GM18870 (cell line): ENCODE data around the gene MYMK.

ENCODE experiments used
- ATAC-seq: cut with Tn5 transposase; IDR thresholded peaks from one replicate; pipeline ENCODE4 v1.9.1; 2021; ENCODE audit warnings: moderate library complexity; ENCODE audit not compliant: unreplicated experiment

Gene MYMK

GRCh38 chr9:133488686-133489252, 36.0 kb downstream of the MYMK start:
- ATAC-seq, result no peak

- no peak for ATAC-seq
Measured at GRCh38 chr9:133487331-133487725, 37.4 kb downstream of the MYMK start.

DNA sequence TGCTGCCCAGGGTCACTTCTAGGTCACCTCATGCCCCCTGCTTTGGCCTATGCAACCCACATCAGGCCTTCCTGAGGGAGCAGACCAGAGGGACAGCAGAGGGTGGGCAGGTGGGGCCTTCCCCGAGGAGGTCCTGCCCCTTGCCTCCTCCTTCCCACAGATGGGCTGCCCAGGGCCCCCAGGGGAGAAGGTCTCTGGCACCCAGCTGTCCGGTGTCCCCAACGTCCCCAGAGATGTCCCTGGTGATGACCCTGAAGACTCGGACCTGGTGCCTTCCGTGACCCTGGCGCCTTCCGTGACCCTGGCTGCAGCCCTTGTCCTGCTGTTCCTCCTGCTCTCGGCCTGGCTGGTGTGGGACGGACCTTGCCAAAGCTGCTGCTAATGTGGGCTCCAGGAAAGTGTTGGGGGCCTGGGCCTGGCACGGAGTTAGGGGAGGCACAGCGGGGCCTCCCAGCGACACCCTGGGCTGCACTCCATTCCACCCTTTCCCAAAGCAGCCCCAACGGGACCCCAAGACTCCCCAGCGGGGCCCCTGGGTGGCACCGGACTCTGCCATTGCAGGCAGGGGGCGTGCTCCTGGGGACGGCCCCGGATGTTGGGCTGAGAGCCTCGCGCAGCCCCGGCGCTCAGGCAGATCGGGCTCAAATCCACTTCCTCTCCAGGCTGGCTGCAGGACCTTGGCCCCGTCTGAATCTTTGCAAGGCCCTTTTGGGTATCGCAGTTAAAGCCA, 39.1 kb downstream of the MYMK start:
- ATAC-seq, result no peak

DNA sequence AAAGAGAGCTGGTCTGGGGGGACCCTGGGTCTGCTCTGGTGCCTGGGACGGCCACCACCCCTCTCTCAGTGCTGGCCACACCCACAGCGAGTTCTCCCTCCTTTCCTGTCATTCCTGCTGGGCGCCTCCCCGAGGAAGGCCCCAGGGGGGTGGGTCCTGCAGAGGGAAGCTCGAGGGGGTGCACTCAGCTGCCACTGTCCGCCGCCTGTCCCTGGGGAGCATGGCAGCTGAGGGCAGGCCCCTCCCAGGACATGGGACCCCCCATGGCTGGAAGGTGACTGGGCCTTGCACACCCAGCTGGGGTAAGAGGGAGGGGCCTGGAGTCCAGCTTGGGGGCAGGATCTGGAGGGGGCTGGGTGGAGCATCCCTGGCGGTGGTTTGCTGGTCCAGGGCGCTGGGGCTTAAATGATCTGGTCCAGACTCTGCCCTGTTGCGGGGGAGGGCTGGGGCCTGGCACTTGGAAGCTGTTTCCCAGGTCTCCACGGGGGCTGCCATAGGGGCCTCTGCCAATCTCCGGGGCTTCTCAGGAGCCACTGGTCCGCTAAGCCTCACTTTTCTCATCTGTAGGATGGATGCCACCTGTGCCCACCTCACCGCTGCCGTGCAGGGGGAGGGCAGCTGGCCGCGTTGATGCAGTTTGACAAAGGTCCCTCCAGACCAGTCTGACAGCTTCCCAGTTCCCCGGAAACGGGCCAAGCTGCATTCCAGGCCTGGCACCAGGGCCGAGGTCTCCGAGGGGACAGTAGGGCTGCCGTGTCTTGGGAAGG, 39.9 kb downstream of the MYMK start:
- ATAC-seq, result no peak

DNA sequence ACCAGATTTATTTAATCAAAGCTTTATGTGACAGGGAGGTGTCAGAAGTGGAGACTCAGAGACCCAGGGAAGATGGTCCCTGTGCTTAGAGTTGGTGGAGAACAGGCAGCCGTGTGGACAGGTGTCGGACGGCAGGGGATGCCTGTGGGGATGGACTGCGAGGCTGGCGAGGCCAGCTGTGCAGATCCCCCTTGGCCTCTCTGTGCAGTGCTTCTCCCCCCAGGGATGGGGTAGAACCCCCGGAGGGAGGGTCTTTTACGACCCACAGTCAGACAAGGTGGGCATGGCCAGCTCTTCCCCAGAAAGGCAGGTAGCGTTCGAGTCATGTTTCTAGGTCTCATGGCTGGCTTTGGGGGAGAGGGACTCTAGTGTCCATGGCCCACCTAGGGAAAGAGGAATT, 41.1 kb downstream of the MYMK start:
- no peak for ATAC-seq

GRCh38 chr9:133478851-133479711, 45.7 kb downstream of the MYMK start, which contains the start of gene SLC2A6:
Gene SLC2A6, minus strand, starts transcription at chr9:133479099. Its CDS starts 40 bp downstream, at chr9:133479059.
- ATAC-seq, result peak; percentile 58

DNA sequence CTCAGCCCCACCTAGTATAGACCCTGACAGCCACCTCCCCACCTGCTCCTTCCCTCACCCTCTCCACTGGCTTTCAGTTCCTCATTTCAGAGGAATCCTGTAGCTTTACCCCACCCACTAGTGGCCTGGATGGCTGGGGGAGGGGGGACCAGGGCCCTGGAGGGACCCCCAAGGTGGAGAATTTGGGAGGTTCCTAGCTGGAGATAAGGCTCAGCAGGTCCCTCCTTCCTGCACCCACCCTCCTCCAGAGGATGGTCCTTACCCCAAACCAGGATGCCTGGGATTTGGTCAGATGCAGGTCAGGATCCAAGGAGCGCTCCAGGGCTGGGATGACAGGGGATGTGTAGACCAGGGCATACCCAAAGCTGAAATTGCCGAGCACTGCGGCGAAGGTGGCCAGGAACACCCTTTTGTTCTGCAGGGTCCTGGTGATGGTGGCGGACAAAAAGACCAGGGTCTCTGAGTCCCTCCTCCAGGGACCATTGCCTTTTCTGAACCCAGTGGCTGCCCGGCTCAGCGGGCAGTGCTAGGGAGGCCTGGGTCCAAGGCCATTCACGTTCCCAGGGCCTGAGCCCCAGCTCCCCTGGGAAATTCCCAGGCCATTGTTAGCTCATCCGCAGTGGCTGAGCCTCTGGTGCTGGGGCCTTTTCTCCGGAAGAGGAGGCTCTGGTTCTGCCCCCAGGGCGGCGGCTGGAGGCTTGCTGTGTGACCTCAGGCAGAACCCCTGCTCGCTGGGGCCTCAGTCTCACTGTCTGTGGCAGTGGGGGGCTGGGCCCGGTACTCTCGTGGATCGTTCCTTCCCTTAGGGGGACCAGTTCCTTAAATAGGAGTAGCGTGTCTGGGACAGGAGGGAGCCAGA, 46.5 kb downstream of the MYMK start:
- ATAC-seq, result peak; percentile 13

DNA sequence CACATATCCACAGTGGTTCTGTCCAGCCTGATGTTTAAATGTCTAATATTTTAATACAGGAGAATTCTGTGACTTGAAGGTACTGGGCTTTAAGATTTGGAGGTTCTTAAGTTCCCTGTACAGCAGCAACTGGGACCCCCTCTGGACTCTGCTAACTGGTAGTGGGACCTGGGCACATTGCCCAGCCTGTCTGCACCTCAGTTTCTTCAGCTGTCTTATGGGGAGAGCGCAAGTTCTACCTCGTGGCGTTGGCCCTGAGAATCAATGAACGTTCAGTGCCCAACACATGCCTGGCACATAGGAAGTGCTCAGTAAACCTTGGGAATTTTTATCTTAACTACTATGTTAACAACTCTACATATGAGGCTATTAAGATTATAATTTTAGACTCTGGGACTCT, 47.3 kb downstream of the MYMK start:
- no peak for ATAC-seq

GRCh38 chr9:133476941-133477340, 47.8 kb downstream of the MYMK start:
- no peak for ATAC-seq

DNA sequence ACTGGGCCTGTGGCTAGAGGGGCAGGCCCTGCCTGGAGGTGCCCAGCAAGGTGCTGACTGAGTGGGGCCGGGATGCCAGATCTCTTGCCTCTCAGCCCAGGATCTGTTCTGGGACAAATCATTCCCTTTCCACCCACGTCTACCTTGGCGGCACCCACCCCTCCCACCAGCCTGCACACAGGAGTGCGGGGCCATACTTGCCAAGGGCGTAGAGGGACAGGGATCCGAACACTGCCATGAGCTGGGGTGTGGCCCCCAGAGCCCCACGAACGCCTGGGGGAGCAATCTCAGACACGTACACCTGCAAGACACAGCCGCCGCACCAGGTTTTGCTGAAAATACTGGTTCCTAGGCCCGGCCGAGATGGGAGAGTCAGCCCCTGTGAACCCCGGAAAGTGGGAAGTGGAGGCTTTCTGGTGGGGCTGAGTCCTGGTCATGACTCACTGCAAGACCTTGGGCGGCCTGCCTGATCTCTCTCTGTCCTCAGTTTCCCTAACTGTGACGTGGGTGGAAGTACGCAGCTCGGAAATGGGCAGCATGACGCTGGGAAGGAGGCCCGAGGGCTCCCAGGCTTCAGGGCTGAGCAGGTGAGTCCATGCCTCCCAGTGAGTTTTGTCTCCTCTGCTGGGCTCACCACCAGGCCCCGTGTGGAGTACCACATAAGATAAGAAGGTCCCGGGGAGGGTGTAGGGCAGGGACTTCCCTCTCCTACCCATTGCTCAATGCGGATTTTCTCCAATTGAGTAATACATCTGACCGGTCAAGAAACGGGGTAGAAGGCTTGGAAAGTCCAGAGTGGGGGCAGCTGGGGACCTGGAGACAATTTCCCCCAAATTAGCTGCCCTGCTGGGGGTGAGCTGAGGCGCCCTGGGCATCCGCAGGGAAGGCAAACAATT, 48.5 kb downstream of the MYMK start:
- ATAC-seq, result no peak

DNA sequence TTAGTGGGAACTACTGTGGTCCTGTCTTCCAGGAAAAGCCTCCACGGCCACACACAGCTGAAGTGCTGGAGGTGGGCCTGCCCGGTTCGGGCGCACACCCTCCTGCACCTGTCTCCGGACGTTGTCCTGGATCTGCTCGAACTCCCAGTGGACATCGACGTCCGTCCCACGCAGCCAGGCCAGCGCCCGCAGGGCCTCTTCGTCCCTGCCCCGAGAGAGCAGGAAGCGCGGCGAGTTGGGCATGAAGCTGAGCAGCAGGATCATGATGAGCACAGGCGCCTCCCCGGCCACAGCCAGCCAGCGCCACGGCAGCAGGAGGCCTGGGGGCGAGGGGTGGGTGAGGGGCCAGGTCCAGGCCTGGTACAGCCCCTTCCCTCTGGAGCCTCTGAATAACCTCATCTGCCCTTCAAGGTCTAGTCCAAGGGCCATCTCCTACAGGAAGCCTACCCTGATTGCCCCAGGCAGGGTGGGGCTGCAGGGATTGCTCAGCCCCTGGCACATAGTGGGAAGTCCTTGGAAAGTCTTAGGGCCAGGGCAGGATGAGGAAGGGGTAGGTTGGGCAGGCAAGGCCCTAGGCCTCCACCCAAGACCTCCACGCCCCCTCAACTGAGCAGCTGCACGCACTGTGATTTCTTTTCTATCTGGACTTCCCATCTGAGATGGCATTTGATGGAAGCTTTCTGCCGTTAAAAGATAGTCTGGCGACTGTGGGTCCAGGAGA, 49.3 kb downstream of the MYMK start:
- ATAC-seq, result no peak

DNA sequence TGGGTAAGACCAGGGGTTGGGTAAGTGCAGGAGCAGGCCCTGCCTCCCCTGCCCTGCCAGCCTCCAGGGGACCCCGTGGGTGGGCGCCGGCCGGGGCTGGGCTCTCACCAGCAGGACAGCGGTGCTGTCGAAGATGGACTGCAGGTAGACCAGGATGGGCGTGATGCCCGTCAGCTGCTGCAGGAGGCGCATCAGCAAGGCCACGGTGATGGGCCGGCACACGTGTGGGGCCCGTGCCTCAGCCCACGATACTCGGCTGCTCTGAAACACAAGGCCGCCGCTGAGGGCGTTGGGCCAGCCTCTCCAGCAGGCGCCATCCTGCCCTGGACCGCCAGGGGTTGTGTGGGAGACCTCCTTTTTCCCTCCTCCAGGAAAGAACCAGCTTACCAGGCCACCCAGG, 49.9 kb downstream of the MYMK start:
- no peak for ATAC-seq

DNA sequence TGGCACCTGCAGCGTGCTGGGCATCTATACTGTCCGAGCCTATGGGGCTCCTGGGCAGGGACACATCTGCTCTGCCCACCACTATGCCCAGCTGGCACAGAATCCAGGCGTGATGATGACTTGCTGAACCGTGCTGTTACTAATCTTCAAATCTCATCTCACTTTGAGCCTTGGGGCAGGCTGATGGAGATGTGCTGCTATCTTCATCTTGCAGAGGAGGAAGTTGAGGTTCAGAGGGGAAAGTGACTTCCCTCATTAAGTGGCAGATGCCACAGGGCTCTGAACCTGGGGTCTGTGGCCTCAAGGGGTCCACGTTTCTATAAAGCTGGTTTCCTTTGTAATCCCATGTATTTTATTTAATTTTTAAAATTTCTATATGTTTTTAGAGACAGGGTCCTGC, 50.5 kb downstream of the MYMK start:
- ATAC-seq, result no peak

DNA sequence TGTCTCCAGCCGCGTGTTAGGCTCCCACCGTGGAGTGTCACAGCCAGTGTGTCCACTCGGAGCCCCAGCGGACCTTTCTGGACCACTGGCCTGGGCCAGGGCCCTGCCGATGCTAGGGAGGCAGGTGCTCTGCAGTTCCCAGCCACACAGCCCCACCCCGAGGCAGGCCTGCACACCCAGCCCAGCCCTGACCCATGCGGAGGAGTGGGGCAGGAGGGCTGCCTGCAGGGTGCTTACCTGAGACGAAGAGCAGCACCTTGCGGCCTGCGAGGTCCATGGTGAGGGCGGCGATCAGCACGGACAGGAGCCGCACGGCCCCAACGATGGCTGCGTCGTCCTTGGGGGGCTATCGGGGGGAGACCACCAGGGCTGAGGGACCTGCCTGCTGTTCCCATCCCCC, 51.0 kb downstream of the MYMK start:
- ATAC-seq, result no peak

- no peak for ATAC-seq
Measured at GRCh38 chr9:133472753-133473378, 51.9 kb downstream of the MYMK start.

DNA sequence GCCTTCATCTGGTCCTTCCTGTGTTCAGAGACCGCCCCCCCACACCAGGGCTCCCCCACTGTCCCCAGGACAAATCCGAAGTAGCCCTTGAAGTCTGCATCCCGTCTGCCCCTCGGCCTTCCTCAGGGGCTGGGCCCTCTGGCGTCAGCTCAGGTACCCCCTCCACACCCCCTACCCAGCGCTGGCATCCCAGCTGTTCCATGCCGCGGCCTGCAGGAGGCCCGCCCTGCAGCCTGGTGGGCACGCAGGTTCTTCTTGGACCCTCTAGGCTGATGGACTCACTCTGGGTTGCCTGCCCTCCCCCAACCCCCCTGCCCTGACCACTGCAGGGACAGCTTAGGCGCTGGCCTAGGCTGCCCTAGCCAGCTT, 52.5 kb downstream of the MYMK start:
- no peak for ATAC-seq

- ATAC-seq, result no peak
Measured at GRCh38 chr9:133471551-133472276, 53.0 kb downstream of the MYMK start.

DNA sequence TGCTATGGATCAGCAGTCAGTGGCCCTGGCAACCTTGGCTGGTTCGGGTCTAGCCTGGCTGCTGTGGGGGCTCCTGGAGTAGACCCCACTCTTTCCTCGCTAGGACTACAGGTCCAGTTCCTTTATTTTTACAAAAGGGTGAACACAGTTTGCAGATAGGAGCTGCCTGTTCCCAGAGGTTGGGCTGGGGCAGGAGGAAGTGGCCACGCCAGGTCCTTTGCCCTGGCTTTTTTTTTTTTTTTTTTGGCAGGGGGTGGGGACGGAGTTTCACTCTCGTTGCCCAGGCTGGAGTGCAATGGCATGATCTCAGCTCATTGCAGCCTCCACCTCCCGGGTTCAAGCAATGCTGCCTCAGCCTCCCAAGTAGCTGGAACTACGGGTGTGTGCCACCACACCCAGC, 53.8 kb downstream of the MYMK start:
- ATAC-seq, result no peak
